ENCODE measurements around the gene GALNT2.

GALNT2 gene

DNA sequence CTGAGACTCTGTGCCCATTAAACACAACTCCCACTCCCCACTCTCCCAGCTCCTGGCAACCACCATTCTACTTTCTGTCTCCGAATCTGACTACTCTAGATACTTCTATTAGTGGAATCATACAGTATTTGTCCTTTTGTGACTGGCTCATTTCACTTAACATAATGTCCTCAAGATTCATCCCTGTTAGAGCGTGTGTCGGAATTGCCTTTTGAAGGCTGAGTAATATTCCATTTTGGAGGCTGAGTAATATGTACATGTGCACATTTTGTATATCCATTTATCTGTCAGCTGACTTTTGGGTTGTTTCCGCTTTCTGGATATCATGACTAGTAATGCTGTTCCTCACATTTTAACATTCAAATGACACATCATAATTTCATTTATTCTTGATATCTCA is 30.3 kb downstream of the GALNT2 start:
- no peak for DNase-seq

DNA sequence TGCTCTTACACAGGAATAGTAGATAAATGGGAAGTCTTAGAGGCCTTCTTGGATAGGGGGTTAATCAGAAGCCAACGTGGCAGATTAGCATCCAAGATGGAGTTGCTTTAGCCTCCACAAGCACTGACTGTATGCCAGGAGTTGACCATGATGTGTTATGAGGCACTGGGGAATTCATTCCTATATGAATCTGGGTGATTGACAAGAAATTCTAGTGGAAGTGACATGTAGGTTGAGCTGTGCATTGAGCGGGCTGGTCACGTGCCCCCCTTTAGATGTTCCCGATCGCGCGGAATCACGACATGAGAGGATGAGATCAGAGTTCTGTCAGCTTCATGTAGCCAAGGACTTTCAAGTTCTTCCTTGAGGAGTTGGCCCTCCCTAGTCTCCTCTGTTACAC is 31.7 kb downstream of the GALNT2 start:
- DNase-seq, result no peak

DNA sequence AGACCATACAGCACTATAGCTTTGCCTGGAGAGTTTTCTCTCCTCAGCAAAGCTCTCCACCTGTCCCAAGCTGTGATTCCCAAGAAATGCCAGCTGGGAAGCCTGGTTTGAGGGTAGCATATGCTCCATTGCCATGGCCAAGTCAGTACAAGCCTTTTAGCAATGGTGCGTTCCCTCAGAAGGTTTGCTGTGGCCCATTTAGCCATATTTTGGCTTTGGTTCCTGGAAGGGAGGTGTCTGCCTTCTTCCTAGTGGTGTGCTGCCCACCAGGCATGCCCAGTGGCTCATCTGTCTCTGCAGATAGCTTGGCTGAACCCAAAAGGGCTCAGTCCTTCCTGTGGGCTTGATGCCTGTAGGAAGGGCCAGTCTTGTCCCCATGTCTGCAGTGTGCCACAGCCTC is 32.4 kb downstream of the GALNT2 start:
- no peak for DNase-seq

DNA sequence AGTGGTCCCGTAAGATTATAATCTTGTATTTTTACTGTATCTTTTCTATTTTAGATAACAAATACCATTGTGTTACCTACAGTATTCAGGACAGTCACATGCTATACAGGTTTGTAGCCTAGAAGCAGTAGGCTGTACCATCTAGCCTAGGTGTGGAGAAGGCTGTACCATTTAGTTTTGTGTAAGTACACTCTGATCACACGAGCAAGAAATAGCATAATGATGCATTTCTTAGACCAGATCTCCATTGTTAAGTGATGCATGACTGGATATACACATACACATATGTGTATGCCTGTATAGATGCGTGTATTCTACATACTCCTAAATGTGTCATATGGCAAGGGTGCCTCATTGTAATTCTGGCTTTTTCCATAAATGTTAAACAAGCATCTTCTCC is 33.9 kb downstream of the GALNT2 start:
- no peak for DNase-seq

DNA sequence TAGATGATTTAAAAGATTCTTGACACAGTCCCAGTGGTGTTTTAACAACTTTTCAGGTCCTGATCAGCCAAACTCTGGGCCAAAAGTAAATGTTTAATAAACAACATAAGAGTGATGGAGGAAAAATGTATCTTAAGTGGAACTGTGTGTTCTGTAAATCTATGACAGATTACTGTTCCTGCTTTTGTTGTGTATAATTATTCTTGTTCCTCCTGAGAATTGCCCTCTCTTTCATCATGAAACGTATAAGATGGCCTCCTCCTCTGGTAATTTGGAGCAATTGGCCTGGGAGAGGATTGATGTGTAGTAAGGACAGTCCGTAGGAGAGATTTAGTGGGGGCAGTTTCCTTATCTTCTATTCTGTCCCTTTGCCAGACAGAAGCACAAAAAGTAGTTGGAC is 34.5 kb downstream of the GALNT2 start:
- DNase-seq, result no peak

DNA sequence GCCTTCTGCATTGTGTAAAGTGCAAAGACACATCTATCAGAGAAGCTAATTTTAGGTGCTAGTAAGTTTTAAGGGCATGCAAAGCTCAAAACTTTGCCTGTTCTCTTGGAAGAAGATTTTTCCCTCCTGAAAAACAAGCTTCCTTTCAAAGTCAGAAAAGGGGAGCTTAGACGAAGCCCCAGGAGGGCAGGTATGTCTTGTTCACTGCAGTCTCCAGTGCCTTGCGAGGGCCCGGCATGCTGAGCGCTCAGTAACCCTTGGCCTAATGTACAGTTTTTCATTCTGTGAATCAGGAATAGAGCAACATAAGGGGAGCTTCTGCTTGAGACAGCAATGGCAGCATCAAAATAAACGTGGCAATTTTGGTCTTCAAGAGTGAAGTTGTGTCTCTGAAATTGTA is 35.0 kb downstream of the GALNT2 start:
- DNase-seq, result no peak

DNA sequence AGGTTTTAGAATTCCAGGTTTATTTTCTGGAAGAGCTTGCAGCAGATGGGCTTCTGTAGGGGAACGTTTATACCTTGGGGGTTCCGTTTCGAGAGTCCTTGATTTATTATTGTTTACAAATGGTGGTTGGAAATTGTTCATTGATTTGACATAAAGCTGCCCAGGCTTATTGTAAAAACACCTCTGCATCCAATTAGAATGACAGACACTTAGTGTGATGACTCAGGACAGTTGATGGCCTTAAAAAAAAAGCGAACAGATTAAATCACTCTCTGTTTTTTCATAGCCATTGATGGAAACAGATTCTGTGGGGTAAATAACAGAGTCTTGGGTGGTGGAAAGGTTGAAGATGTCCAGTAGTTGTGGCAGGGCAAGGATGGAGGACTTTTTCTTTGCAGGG is 35.4 kb downstream of the GALNT2 start:
- no peak for DNase-seq

DNA sequence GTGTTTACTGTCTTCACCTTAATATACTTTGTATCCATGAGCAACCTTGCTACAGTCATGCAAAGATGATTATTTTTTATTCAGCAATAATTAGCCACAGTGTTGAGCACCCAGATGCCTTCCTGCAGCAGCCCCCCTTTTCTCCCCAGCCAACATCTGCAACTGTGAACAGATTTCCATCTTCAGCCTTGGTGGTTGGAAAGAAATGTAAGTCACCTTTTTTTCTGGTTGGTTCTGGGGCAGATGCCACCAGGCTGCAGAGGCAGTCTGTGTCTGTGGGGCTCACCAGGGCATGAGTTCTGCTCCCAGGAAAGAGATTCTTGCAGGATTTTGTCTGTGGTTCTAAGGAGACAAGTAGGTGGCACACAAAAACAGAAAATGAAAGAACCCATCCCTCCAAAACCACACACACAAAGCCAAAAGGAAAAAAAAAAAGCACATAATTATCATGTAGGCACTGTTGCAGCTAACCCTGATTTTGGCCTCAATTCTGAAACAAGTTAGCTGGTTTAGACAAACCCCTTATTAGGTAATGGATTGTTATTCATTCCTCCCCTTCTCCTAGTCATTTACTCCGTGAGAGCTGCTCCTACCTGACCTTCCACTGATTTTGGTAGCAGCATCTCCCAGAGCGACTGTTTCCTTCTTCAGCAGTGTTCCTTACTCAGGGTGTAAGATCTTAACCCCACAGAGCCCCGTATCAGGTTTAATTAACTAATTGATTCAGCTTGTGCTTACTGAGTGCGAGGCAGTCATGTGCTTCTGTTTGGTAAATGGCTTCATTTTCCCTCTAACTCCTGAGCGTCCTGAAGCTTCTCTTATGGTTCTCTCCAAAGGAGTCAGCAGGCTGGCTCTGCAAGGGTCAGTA is 36.5 kb downstream of the GALNT2 start:
- no peak for DNase-seq

DNA sequence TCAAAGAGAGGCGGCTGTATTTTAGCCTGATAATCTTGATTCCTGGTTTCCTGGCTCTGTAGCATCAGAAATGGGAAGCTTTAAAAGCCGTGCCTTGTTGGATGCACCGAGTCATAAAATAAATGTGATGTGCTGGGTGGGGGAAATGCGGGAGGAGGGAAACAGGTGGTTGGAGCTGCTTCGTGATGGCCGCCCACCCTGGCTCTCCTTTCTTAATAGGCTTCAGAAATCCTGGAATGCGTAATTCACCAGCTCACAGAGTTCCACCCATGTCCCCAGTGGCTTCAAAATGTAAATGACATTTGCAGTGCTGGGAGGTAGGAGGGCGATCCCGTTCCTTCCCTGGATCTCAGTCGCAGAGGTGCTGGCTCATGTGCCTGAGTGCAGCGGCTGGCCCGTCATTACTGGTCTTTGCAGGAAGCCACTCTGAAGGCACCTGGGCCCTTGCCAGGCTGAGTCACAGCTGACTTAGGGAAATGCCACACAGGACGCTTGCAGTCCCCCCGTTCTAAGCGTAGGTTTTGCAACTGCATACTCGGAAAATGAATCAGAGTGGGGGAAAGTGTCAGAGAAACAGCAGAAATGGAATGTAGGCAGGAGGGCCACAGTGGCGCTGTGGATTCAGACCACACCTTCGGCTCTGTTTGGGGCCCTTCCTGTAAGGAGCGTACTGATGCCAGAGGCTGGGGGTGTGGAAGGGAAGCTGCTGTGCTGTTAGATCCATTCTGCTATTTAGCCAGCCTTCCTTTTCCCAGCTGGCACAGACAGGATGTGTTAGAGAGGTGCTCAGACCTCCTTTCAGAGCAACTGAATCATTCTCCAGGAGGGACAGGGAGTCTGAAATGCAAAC is 37.6 kb downstream of the GALNT2 start:
- peak; percentile 100 for DNase-seq

DNA sequence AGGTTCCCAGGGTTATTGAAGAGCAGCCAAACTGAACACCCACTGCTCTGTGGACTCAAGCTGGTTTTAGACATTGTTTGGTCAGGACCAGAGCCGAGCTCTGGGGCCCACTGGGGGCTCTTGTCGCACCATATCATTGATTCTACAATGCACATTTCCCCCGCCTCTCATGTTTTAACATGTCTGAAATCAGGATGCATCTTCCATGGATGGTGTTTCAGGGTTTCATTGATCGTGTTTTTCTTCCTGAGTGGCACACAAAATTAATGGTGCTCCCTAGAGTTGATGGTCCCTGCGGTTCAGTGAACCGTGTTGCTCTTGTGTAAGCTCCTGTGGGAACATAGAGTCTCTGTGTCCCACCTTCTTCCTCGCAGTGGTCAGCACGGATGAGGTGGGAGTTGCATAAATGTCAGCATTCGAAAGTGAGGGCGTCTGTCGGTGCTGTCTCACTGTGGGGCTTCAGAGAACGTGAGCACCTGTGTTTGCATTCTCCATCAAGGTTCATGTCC is 38.3 kb downstream of the GALNT2 start:
- no peak for DNase-seq

DNA sequence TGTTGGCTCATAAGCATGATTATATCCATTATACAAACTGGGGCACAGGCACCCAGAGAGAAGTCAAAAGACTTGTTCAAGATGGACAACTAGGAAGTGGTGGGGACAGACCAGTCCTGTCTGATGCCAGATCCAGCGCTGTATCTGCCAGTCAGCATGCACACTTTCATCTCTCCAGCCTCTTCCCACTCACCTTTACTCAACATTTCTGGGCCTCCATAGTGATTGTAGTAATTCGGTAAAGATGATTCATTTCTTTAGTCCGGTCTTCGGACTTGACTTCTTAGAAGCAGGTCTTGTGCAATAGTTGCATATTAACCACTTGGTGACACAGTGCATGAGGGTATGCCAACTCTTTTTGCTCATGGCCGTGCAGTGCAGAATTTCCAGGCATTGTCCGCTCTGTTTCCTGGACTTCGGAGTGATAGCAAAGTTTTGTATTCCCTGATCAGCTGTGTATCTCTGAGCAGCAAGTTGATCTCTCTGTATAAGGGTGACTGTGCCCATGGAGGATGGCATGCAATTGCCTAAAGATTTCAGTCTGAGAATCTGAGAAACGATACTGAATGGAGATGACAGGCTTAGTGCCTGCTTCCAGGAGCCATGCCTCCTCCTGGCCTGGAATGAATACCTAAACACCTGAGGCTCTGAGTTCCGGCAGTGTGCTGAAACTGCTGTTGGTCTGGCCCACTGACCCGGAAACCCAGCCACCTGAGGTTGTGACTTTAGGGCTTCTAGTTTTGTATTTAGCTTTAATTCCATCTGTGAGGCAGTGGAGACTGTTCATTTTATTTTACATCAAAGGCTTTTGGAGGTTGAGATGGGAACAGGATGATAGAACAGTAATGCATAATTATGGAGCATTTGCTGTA is 39.0 kb downstream of the GALNT2 start:
- DNase-seq, result peak; percentile 73

DNA sequence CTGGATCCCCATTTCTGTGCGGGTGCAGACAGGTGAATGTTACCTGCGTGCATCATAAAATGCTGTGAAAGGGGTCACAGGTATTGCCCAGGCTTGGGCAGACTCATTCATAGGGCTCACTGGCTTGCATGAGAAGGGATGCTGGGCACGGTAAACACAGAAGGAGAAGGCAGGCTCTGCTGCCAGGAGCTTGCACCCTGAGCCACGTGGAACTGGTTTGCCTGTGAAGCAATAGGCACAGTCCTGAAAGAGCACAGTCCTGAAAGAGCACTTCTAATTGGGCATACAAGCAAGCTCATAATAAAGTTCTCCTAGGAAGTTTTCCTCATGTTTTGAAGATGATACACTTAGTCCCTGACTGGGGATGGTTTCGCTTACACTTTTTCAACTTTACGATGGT is 40.9 kb downstream of the GALNT2 start:
- no peak for DNase-seq

DNA sequence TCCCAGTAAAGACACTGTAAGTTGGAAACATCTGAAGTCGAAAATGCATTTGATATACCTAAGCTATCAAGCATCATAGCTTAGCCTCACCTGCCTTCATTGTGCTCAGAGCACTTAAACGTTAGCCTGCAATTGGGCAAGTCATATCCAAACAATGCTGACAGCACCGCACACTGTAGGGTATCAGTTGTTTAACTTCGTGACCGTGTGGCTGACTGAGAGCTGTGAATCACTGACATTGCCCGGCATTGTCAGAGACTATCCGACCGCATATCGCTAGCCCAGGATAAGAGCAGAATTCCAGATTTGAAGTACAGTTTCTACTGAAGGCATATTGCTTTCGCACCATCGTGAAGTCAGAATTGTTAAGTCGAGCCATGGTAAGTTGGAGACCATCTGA is 41.5 kb downstream of the GALNT2 start:
- no peak for DNase-seq

DNA sequence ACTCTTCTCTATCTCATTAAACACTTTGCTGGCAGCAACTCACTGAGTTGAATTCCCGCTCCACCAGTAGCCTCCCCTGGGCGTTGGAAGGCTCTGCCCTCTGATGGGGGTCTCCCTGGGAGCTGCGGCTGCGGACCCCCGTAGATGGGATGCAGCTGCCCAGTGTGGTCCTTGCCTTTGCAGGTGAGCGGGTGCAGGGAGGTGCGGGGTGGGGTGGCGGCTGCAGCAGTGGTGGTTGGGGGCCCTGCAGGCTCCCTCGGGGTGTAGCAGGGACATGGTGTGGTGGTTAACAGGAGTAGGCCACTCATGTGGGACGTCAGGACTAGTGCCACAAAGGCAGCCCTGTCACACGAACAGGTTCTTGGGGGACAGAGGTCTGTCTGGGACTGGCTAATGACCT is 42.0 kb downstream of the GALNT2 start:
- DNase-seq, result no peak

DNA sequence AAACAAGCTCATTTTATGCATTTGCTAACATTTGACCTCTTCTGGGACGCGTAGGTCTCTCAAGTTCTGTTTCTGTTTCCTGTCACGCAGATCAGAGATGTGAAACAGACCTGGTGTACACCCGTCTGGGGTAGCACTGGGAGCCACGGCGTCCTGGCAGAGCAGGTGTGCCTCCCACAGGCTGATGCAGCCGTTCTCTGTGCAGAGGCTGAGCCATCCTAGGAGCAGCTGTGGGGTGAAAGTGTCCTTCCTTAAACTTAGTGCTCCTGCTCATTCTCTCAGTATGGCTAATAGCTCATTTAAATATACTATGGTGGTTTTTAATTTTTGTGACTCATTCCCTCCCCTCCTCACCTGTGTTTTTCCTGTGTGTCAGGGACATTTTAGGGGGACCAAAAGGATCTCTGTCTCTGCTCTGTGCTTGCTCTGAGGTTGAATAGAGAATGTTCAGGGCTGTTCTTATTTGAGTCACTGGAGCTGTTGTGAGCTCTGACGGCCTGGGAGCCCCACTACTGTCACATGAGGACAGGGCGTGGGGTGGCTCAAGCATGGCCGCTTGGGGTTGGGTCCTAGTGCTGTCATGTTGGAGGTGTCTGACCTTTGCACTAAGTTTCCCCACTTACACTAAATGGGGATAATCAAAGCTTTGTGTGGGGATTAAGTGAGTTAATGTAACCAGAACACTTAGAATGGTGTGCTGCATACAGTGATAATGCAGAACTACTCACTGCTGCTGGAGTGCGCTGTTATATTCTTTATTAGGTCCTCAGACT is 43.0 kb downstream of the GALNT2 start:
- no peak for DNase-seq

DNA sequence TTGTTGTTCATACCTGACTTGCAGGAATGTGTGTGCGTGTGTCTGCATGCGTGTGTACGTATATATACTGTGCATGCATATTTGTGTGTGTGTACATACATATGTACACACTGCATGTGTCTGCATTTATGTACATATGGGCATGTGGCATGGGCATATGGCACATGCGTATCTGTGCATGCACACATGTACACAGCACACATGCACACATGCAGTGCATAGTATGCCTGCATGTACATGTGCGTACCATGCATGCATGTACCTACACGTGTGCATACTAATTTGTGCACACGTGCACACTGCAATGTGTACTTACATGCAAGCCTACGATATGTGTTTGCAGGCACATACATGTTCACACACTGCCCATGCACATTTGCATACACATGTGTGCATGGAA is 43.9 kb downstream of the GALNT2 start:
- DNase-seq, result no peak

DNA sequence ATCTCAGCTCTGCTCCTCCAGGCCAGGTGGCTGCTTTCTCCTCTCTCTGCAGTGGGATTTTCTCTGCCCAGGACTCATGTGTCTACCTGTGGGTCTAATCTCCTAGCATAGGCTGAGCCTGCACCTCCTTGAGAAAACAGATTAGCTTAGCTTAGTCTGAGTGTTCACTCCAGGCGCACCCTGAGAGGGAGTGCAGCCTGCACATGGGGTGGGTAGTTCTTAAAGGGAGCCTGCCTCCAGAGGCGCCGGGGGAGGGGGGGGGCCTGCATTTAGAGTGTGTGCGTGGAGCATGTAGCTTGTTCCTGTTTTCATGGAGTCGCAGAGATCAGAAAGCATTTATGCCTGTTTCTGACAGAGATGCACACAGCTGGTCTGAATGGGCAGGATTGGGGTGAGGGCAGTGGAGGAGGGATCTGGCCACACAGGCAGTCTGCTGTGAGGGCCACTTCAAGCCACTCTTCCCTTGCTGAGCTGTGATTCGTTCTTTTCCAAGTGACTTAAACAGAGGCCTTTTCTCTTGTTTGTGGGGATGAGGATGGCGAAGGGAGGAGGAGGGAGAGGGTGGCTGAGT is 45.2 kb downstream of the GALNT2 start:
- no peak for DNase-seq

DNA sequence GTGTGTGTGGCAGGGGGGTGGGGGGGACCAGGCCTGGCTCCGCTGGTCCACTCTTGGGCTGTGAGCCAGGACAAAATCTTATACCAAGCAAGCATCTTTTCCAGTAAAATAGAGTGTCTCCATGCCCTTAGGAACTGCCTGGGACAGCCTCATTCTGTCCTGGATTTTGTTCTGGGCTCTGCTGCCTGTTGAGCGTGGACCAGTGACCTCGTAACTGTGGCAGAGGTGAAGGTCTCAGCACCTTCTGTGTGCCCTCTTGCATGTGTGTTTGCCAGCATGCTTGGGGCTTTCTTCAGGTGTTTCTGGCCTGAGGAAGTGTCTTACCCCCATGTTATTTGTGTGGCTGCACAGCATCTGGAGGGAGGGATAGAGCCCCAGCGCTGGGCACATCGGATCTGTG is 45.7 kb downstream of the GALNT2 start:
- no peak for DNase-seq

DNA sequence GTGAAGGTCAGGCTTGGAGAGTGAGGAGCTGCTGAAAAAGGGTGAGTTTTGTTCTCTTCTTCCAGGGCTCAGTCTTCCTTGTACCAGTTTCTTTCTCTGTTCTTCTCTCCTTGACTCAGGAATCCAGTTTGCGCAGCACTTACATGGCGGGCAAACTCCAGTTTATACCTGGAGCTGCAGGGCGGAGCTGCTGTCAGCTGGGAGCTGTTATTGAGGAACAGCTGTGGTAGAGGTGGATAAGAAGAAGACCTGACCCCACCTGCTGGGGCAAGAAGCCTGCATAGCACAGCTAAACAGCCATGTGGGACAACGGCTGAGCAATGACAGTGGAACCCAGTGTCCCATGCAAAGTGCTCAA is 46.2 kb downstream of the GALNT2 start:
- no peak for DNase-seq

DNA sequence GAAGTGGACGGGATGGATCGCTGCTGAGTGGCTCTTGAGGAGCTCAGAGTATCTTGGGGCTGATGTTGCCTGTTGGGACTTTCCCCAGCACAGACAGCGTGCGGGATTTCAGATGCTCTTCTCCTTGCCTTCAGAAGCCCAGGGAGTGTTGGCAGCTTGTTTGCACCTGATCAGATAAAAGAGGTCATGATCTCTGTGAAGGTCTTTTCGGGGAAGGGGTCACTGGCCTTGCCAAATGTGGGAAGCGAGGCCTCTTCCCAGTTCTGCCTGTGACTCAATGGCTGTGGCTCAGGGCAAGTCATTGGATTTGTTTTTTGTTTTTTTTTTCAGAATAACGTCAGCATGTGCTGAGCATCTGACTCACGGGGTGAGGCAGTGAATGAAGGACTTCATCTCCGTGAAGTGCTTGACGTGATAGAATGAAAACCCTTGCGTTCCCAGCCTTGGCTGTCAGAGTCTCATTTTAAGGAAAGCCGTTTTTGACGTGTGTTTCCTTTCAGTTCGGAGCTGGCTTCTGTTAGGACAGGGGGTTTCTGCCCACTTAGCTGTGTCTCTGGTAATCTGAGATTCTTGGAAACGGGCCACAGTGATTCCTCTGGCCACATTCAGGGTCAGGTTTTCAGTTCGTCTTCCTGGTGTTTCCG is 46.7 kb downstream of the GALNT2 start:
- DNase-seq, result peak; percentile 92

DNA sequence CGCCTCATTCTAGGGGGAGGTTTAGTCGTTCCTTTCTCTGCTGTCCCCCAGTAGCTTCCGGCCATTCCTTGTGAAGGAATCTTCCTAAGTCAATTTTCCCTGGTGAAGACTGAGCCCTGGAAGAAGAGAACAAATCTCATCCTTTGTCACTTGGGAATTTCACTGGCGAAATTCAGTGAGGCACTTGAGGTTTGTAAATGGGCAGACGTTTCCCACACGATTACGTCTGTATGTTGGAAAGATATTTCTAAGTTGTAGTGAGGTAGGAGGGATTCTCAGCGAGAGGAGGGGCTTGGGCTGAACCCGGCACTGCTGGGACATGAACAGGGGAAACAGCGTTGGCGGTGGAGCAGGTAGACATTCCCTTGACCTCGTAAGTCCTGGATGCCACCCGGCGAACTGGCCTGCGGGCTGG is 47.2 kb downstream of the GALNT2 start:
- no peak for DNase-seq
